CD4-positive, alpha-beta memory T cell (primary cell): ENCODE data around the gene MCF2L2. TPM values are rescaled to one million over a fixed set of nuclear protein-coding genes. Genes with fewer than 3 reads are reported as not detected.
A peak's percentile ranks its signal among the peaks of the same experiment; 100 is the strongest.

ENCODE experiments used
- CTCF ChIA-PET: fragments of 350-600 bp; sonication (Branson Sonifier 250); formaldehyde crosslinking; loops from one replicate; lab custom pipeline; 2021; ENCODE audit warnings: inconsistent platforms; ENCODE audit not compliant: partially characterized antibody; lab: Charles Lee
- POLR2A ChIA-PET: fragments of 350-600 bp; sonication (Branson Sonifier 250); formaldehyde crosslinking; loops from one replicate; lab custom pipeline; 2021; ENCODE audit not compliant: partially characterized antibody; lab: Charles Lee
- DNase-seq, 5 donors: peaks; one replicate each; pipeline versions ENCODE4 v3.0.0 to v3.0.0-alpha.2; 2020 to 2022; ENCODE audit warnings: mixed read lengths in 1 of 5
- H3K27ac ChIP-seq: one replicate; pipeline ENCODE4 v1.7.0; 2013; ENCODE audit warnings: low read depth, low read length
- H3K27me3 ChIP-seq: 2 replicates; pipeline ENCODE4 v1.7.0; 2013; ENCODE audit warnings: mild to moderate bottlenecking, low read length, moderate library complexity; ENCODE audit not compliant: insufficient read depth
- H3K36me3 ChIP-seq: 2 replicates; pipeline ENCODE4 v1.7.0; 2013; ENCODE audit warnings: mild to moderate bottlenecking, low read length, moderate library complexity; ENCODE audit not compliant: insufficient read depth
- H3K4me1 ChIP-seq: 2 replicates; pipeline ENCODE4 v1.7.0; 2013; ENCODE audit warnings: mild to moderate bottlenecking, low read length, moderate library complexity; ENCODE audit not compliant: insufficient read depth
- H3K4me3 ChIP-seq, 2 donors: one replicate each; pipeline ENCODE4 v1.7.0; 2013; ENCODE audit warnings: low read length in 2 of 2, mild to moderate bottlenecking in 1 of 2
- H3K9me3 ChIP-seq, 2 donors: one replicate each; pipeline ENCODE4 v1.7.0; 2013; ENCODE audit warnings: low read length in 2 of 2, control low read depth in 1 of 2; ENCODE audit not compliant: control insufficient read depth in 1 of 2
- H3K27ac Mint-ChIP-seq, 7 donors: one replicate each; pipeline ENCODE4 v1.8.0; 2020 to 2021; ENCODE audit warnings: mixed read lengths in 7 of 7, mild to moderate bottlenecking in 6 of 7, inconsistent platforms in 3 of 7, moderate library complexity in 3 of 7
- H3K27me3 Mint-ChIP-seq, 2 donors: one replicate each; pipeline ENCODE4 v1.8.0; 2020 to 2021; ENCODE audit warnings: mixed read lengths in 2 of 2
- H3K36me3 Mint-ChIP-seq, 2 donors: one replicate each; pipeline ENCODE4 v1.8.0; 2020 to 2021; ENCODE audit warnings: mixed read lengths in 2 of 2, inconsistent platforms in 1 of 2, mild to moderate bottlenecking in 1 of 2
- H3K4me1 Mint-ChIP-seq, 4 donors: one replicate each; pipeline ENCODE4 v1.8.0; 2020 to 2021; ENCODE audit warnings: mixed read lengths in 4 of 4, mild to moderate bottlenecking in 1 of 4
- H3K4me3 Mint-ChIP-seq, 8 donors: one replicate each; pipeline ENCODE4 v1.8.0; 2020 to 2021; ENCODE audit warnings: mixed read lengths in 8 of 8, mild to moderate bottlenecking in 7 of 8, moderate library complexity in 6 of 8, inconsistent platforms in 3 of 8
- H3K9me3 Mint-ChIP-seq, 8 donors: one replicate each; pipeline ENCODE4 v1.8.0; 2020 to 2021; ENCODE audit warnings: mixed read lengths in 8 of 8, mild to moderate bottlenecking in 5 of 8, inconsistent platforms in 3 of 8, moderate library complexity in 1 of 8
- intact Hi-C: fragments of 100-400 bp; cut with micrococcal nuclease; formaldehyde crosslinking; loops from one replicate; pipeline ENCODE4 v1.15.1; 2023
- polyA plus RNA-seq, 2 donors: library from polyadenylated mRNA; unstranded; fragments of 300-500 nt; fragmentation: Illumina TruSeq; gene quantifications; one replicate each; pipeline ENCODE4 v1.2.3, GENCODE V29; 2021
- total RNA-seq, 2 experiments: library from RNA; stranded (reverse); gene quantifications; one replicate each; pipeline ENCODE4 v1.2.3, GENCODE V29; 2021

Gene MCF2L2
- total and polyA plus RNA-seq, 4 experiments from 2014 or later: 0.37 to 7.3 (median 5.1) TPM

DNA sequence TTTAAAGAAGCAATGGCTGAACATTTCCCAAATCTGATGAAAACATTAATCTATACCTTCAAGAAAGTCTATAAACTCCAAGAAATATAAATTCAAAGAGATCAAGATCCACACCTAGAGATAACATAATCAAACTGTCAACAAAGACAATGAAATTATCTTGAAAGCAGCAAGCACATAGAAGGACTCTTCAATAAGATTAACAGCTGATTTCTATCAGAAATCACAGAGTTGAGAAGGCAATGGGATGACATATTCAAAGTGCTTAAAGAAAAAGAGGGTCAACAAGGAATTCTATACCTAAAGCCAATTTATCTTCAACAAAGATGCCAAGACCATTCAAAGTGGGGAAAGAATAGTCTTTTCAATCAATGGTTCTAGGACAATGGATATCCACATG, 224.7 kb downstream of the MCF2L2 start:
- H3K4me1 ChIP-seq: peaks cover 18% of the 10 kb centered on the region
- DNase-seq: no peak
- intact Hi-C loops: no loop called here
- ChIA-PET CTCF (no interaction called here), POLR2A (no interaction called here)
- peaks cover 0 to 4% of the 10 kb centered on the region in 2 donors for H3K9me3 ChIP-seq
- no peak overlapping the region for H3K27ac ChIP-seq
- H3K36me3 ChIP-seq: no peaks in the 10 kb centered on the region
- no peaks in the 10 kb centered on the region for H3K27me3 ChIP-seq
- Mint-ChIP-seq H3K4me1 (peaks cover 9 to 14% (median 14%) of the 10 kb centered on the region in 4 donors), H3K9me3 (peaks cover 0 to 19% (median 10%) of the 10 kb centered on the region in 8 donors), H3K27me3 (no peaks in the 10 kb centered on the region), H3K27ac (no peak overlapping the region), H3K36me3 (peaks cover 4 to 30% of the 10 kb centered on the region in 2 donors), H3K4me3 (peak overlapping the region in 1 of 8 donors; percentile 8)
- H3K4me3 ChIP-seq: no peak overlapping the region

DNA sequence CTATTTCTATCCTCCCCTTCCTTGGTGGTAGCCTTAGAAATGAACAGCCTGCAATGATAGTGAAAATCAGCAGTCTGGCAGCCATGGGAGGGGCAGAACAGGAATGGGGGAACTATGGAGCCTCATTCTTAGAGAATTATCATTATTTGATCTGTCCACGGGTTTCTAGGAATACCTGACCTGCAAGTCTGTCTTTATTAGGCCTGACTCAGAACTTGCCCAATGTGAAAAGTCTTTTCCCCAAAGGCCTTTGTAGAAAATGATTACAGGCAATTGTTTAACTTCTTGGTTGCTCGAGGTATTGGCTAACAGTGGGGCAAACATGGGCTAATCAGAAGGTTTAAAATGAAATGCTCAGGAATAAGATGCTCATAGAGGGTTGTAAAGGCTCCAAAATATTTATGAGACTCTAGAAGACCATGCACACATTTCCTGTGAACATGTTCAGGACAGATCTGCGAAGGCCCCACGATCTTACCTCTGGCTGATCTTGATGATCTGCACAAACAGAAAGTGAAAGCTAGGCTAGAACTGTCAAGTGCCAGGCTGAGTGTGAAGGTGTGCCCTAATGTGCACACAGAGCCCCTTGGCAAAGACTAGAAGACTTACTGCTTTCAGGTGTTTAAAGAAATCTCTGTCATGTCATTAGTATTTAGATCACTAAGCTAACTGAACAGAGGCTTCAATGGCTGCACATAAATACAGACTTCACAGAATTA, 226.3 kb downstream of the MCF2L2 start:
- Mint-ChIP-seq H3K9me3 (peaks cover 0 to 19% (median 10%) of the 10 kb centered on the region in 8 donors), H3K27me3 (no peaks in the 10 kb centered on the region), H3K36me3 (peaks cover 4 to 25% of the 10 kb centered on the region in 2 donors), H3K27ac (peak overlapping the region in 6 of 7 donors; percentile 43 to 78 (median 50)), H3K4me3 (peak overlapping the region; percentile 46 to 81 (median 65)), H3K4me1 (peaks cover 9 to 14% (median 13%) of the 10 kb centered on the region in 4 donors)
- H3K9me3 ChIP-seq: peaks cover 0 to 4% of the 10 kb centered on the region in 2 donors
- no peak overlapping the region for H3K27ac ChIP-seq
- ChIA-PET CTCF (no interaction called here), POLR2A (no interaction called here)
- intact Hi-C loops: no loop called here
- peak in 4 of 5 donors; percentile 23 to 38 (median 28) for DNase-seq
- H3K27me3 ChIP-seq: no peaks in the 10 kb centered on the region
- peak overlapping the region; percentile 10 to 35 for H3K4me3 ChIP-seq
- H3K4me1 ChIP-seq: peaks cover 16% of the 10 kb centered on the region
- no peaks in the 10 kb centered on the region for H3K36me3 ChIP-seq

DNA sequence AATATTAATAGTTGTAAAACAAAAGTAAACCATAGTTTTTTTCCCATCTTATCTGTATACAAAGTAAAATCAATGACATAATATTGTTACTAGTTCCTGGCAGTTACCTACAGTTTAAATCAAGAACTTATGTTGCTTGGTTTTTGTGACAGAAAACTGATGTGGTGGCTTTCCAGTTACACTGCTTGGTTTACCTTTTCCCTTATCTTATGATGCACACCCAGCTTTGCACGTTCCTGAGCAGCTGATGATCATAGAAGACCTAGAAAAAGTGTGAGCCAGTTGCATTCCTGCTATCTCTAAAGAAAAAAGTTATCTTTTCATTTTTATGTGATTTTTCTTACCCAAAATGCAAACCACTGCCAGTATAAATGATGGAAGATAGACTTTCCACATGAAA, 229.5 kb downstream of the MCF2L2 start:
- DNase-seq: no peak
- ChIA-PET CTCF (no interaction called here), POLR2A (no interaction called here)
- no peaks in the 10 kb centered on the region for H3K36me3 ChIP-seq
- intact Hi-C loops: no loop called here
- Mint-ChIP-seq H3K36me3 (peaks cover 4 to 11% of the 10 kb centered on the region in 2 donors), H3K27ac (no peak overlapping the region), H3K4me3 (no peak overlapping the region), H3K9me3 (peaks cover 0 to 18% (median 7%) of the 10 kb centered on the region in 8 donors), H3K4me1 (peaks cover 7 to 14% (median 11%) of the 10 kb centered on the region in 4 donors), H3K27me3 (no peaks in the 10 kb centered on the region)
- H3K27ac ChIP-seq: no peak overlapping the region
- H3K9me3 ChIP-seq: peaks cover 0 to 2% of the 10 kb centered on the region in 2 donors
- no peaks in the 10 kb centered on the region for H3K27me3 ChIP-seq
- peaks cover 12% of the 10 kb centered on the region for H3K4me1 ChIP-seq
- no peak overlapping the region for H3K4me3 ChIP-seq

DNA sequence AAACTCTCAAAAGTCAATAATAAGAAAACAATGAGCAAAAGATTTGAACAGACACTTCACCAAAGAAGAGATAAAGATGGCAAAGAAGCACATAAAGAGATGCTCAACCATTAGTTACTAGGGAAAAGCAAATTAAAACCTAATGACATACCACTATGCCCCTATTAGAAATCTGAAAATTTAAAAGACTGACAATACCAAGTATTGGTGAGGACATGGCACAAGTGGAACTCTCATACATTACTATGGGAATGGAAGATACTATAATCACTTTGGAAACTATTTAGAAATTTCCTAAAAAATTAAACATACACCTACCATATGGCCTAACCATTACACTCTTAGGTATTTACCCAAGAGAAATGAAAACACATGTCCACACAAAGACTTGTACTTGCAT, 230.7 kb downstream of the MCF2L2 start:
- H3K4me1 Mint-ChIP-seq: peaks cover 7 to 13% (median 11%) of the 10 kb centered on the region in 4 donors
- no peaks in the 10 kb centered on the region for H3K27me3 Mint-ChIP-seq
- H3K4me3 Mint-ChIP-seq: no peak overlapping the region
- CTCF ChIA-PET: no interaction called here
- POLR2A ChIA-PET: no interaction called here
- H3K9me3 ChIP-seq: no peaks in the 10 kb centered on the region
- no peak overlapping the region for H3K4me3 ChIP-seq
- peaks cover 0 to 6% (median 0%) of the 10 kb centered on the region in 8 donors for H3K9me3 Mint-ChIP-seq
- no peak overlapping the region for H3K27ac ChIP-seq
- peaks cover 4% of the 10 kb centered on the region in 2 donors for H3K36me3 Mint-ChIP-seq
- intact Hi-C loops: no loop called here
- H3K27me3 ChIP-seq: no peaks in the 10 kb centered on the region
- H3K27ac Mint-ChIP-seq: no peak overlapping the region
- H3K36me3 ChIP-seq: no peaks in the 10 kb centered on the region
- DNase-seq: no peak
- peaks cover 12% of the 10 kb centered on the region for H3K4me1 ChIP-seq

DNA sequence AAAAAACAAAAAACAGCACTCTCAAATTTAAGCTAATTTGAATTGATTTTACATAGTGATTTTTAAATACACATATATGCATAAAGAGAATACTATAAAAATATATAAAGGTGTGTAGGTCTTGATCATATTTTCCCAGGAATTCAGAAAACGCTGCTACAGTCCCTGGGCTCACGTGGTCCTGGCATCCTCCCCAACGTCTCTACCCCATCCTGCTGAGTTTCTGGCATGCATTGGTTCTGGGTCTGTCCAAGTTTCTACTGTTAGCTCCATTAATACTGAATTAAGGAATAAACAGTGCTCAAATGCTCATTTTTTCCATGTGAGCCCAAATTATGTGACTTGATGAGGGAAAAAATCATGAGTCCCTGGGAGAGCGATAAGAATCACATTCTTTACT, 233.2 kb downstream of the MCF2L2 start:
- Mint-ChIP-seq H3K4me1 (no peaks in the 10 kb centered on the region), H3K9me3 (no peaks in the 10 kb centered on the region), H3K36me3 (peaks cover 0 to 4% of the 10 kb centered on the region in 2 donors), H3K27me3 (no peaks in the 10 kb centered on the region), H3K27ac (no peak overlapping the region), H3K4me3 (no peak overlapping the region)
- no peaks in the 10 kb centered on the region for H3K36me3 ChIP-seq
- no peaks in the 10 kb centered on the region for H3K27me3 ChIP-seq
- ChIA-PET POLR2A (no interaction called here), CTCF (interaction anchor here (1.7 kb wide), 1 partner anchor 9 kb away, joined by 4 read pairs; no protein-coding TSS in a partner anchor)
- intact Hi-C loops: no loop called here
- H3K4me1 ChIP-seq: no peaks in the 10 kb centered on the region
- no peak overlapping the region for H3K27ac ChIP-seq
- no peak for DNase-seq
- no peaks in the 10 kb centered on the region for H3K9me3 ChIP-seq
- H3K4me3 ChIP-seq: no peak overlapping the region

DNA sequence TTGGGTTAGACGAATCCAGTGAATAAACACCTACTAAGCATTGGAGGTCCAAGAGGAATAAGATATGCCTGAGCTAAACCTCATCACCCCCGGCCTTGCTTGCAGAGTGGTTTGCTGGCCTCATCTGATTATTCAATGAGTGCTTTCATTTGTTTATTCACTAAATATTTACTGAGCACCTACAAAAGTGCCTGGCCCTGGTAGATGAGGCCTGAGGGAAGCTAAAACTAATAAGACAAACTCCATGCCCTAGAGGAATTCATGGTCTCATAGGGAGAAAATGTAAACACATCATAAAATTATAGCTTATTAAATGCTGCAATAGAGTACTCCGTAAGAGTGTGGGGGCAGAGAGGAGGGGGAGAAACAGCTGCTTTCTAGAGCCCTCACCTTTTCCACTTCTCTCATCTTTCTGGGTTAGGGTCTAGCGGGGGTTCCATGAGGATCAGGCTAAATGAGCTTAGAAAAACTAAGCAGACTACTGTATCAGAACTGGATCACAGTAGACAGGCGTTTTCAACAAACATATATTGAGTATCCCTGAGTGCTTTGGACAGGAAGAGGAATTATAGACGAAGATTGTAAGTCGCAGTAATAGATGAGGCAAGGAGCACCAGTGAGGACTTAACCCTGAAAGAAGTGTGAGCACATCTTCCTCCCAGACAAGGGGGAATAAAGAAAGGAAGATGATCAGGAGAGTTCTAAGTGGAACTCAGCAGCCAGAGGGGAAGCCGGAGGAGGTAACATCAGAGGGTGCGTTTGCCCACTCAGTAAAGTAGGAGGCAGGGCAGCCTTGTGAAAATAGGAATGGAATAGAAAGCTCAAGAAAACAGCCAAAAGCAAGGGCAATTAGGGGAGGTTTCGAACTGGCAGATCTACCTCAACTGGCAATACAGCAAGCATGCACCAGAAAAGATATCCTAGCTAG, 234.4 kb downstream of the MCF2L2 start:
- H3K4me1 Mint-ChIP-seq: no peaks in the 10 kb centered on the region
- no peaks in the 10 kb centered on the region for H3K4me1 ChIP-seq
- H3K36me3 Mint-ChIP-seq: peaks cover 0 to 4% of the 10 kb centered on the region in 2 donors
- intact Hi-C loops: no loop called here
- no peak overlapping the region for H3K4me3 Mint-ChIP-seq
- no peak overlapping the region for H3K27ac ChIP-seq
- no peak overlapping the region for H3K4me3 ChIP-seq
- ChIA-PET CTCF (interaction anchor here (1.1 to 1.7 kb wide), 2 partner anchors 8 to 10 kb away, joined by 3 to 4 read pairs; no protein-coding TSS in a partner anchor), POLR2A (no interaction called here)
- no peaks in the 10 kb centered on the region for H3K27me3 Mint-ChIP-seq
- no peak overlapping the region for H3K27ac Mint-ChIP-seq
- no peak for DNase-seq
- H3K9me3 ChIP-seq: no peaks in the 10 kb centered on the region
- no peaks in the 10 kb centered on the region for H3K36me3 ChIP-seq
- H3K9me3 Mint-ChIP-seq: no peaks in the 10 kb centered on the region
- no peaks in the 10 kb centered on the region for H3K27me3 ChIP-seq
